Measurements from ENCODE around the gene EIF4E2.

EIF4E2 gene

GRCh38 chr2:232604535-232604934 is 54.0 kb downstream of the EIF4E2 start:
- H3K9ac ChIP-seq (ENCODE audit: low read depth, low read length): no peak overlapping the region
- H3K4me1 ChIP-seq (ENCODE audit: control insufficient read depth, insufficient read depth, low read length): no peaks in the 10 kb centered on the region
- no peaks in the 10 kb centered on the region for H3K27me3 ChIP-seq (ENCODE audit: control insufficient read depth, insufficient read depth, low read length)
- H3K27ac ChIP-seq (ENCODE audit: low read depth, low read length): no peak overlapping the region
- H3K36me3 ChIP-seq (ENCODE audit: control insufficient read depth, insufficient read depth, low read length): no peaks in the 10 kb centered on the region
- H3K9me3 ChIP-seq (ENCODE audit: control insufficient read depth, insufficient read depth, low read length): no peaks in the 10 kb centered on the region
- no peak overlapping the region for H3K4me3 ChIP-seq (ENCODE audit: low read depth, low read length)

GRCh38 chr2:232607011-232607410 is 56.5 kb downstream of the EIF4E2 start:
- Histone ChIP-seq H3K36me3 (ENCODE audit: control insufficient read depth, insufficient read depth, low read length) (no peaks in the 10 kb centered on the region), H3K27ac (ENCODE audit: low read depth, low read length) (no peak overlapping the region), H3K27me3 (ENCODE audit: control insufficient read depth, insufficient read depth, low read length) (no peaks in the 10 kb centered on the region), H3K4me1 (ENCODE audit: control insufficient read depth, insufficient read depth, low read length) (no peaks in the 10 kb centered on the region), H3K4me3 (ENCODE audit: low read depth, low read length) (no peak overlapping the region), H3K9ac (ENCODE audit: low read depth, low read length) (no peak overlapping the region), H3K9me3 (ENCODE audit: control insufficient read depth, insufficient read depth, low read length) (no peaks in the 10 kb centered on the region)

- no peaks in the 10 kb centered on the region for H3K9me3 ChIP-seq (ENCODE audit: control insufficient read depth, insufficient read depth, low read length)
- no peaks in the 10 kb centered on the region for H3K4me1 ChIP-seq (ENCODE audit: control insufficient read depth, insufficient read depth, low read length)
- H3K27me3 ChIP-seq (ENCODE audit: control insufficient read depth, insufficient read depth, low read length): no peaks in the 10 kb centered on the region
- H3K9ac ChIP-seq (ENCODE audit: low read depth, low read length): no peak overlapping the region
- no peak overlapping the region for H3K4me3 ChIP-seq (ENCODE audit: low read depth, low read length)
- H3K36me3 ChIP-seq (ENCODE audit: control insufficient read depth, insufficient read depth, low read length): no peaks in the 10 kb centered on the region
- H3K27ac ChIP-seq (ENCODE audit: low read depth, low read length): no peak overlapping the region
These were observed 59.1 kb downstream of the EIF4E2 start for GRCh38 chr2:232609607-232610006.

- Histone ChIP-seq H3K4me3 (ENCODE audit: low read depth, low read length) (no peak overlapping the region), H3K27me3 (ENCODE audit: control insufficient read depth, insufficient read depth, low read length) (no peaks in the 10 kb centered on the region), H3K4me1 (ENCODE audit: control insufficient read depth, insufficient read depth, low read length) (no peaks in the 10 kb centered on the region), H3K36me3 (ENCODE audit: control insufficient read depth, insufficient read depth, low read length) (no peaks in the 10 kb centered on the region), H3K9me3 (ENCODE audit: control insufficient read depth, insufficient read depth, low read length) (no peaks in the 10 kb centered on the region), H3K9ac (ENCODE audit: low read depth, low read length) (no peak overlapping the region), H3K27ac (ENCODE audit: low read depth, low read length) (no peak overlapping the region)
These were observed 59.6 kb downstream of the EIF4E2 start for GRCh38 chr2:232610081-232610480.

- no peaks in the 10 kb centered on the region for H3K4me1 ChIP-seq (ENCODE audit: control insufficient read depth, insufficient read depth, low read length)
- H3K9ac ChIP-seq (ENCODE audit: low read depth, low read length): no peak overlapping the region
- H3K4me3 ChIP-seq (ENCODE audit: low read depth, low read length): no peak overlapping the region
- no peaks in the 10 kb centered on the region for H3K27me3 ChIP-seq (ENCODE audit: control insufficient read depth, insufficient read depth, low read length)
- H3K36me3 ChIP-seq (ENCODE audit: control insufficient read depth, insufficient read depth, low read length): no peaks in the 10 kb centered on the region
- H3K9me3 ChIP-seq (ENCODE audit: control insufficient read depth, insufficient read depth, low read length): no peaks in the 10 kb centered on the region
- no peak overlapping the region for H3K27ac ChIP-seq (ENCODE audit: low read depth, low read length)
These were observed 60.6 kb downstream of the EIF4E2 start for GRCh38 chr2:232611061-232611460.

- no peak overlapping the region for H3K27ac ChIP-seq (ENCODE audit: low read depth, low read length)
These were observed 61.2 kb downstream of the EIF4E2 start for GRCh38 chr2:232611559-232612218.

GRCh38 chr2:232613538-232614134 is 63.1 kb downstream of the EIF4E2 start:
- Histone ChIP-seq H3K4me1 (ENCODE audit: control insufficient read depth, insufficient read depth, low read length) (no peaks in the 10 kb centered on the region), H3K9me3 (ENCODE audit: control insufficient read depth, insufficient read depth, low read length) (no peaks in the 10 kb centered on the region), H3K36me3 (ENCODE audit: control insufficient read depth, insufficient read depth, low read length) (no peaks in the 10 kb centered on the region), H3K27ac (ENCODE audit: low read depth, low read length) (no peak overlapping the region), H3K27me3 (ENCODE audit: control insufficient read depth, insufficient read depth, low read length) (no peaks in the 10 kb centered on the region), H3K9ac (ENCODE audit: low read depth, low read length) (no peak overlapping the region), H3K4me3 (ENCODE audit: low read depth, low read length) (no peak overlapping the region)

More at GRCh38 chr2:232611559-232612218, 61.2 kb downstream of the EIF4E2 start:
- no peaks in the 10 kb centered on the region for H3K27me3 ChIP-seq (ENCODE audit: control insufficient read depth, insufficient read depth, low read length)
- H3K9me3 ChIP-seq (ENCODE audit: control insufficient read depth, insufficient read depth, low read length): no peaks in the 10 kb centered on the region
- no peaks in the 10 kb centered on the region for H3K4me1 ChIP-seq (ENCODE audit: control insufficient read depth, insufficient read depth, low read length)
- no peaks in the 10 kb centered on the region for H3K36me3 ChIP-seq (ENCODE audit: control insufficient read depth, insufficient read depth, low read length)
- H3K4me3 ChIP-seq (ENCODE audit: low read depth, low read length): no peak overlapping the region
- H3K9ac ChIP-seq (ENCODE audit: low read depth, low read length): no peak overlapping the region

GRCh38 chr2:232615339-232615738 is 64.8 kb downstream of the EIF4E2 start:
- H3K9ac ChIP-seq (ENCODE audit: low read depth, low read length): no peak overlapping the region
- H3K9me3 ChIP-seq (ENCODE audit: control insufficient read depth, insufficient read depth, low read length): no peaks in the 10 kb centered on the region
- no peak overlapping the region for H3K4me3 ChIP-seq (ENCODE audit: low read depth, low read length)
- H3K4me1 ChIP-seq (ENCODE audit: control insufficient read depth, insufficient read depth, low read length): no peaks in the 10 kb centered on the region
- no peaks in the 10 kb centered on the region for H3K27me3 ChIP-seq (ENCODE audit: control insufficient read depth, insufficient read depth, low read length)
- no peaks in the 10 kb centered on the region for H3K36me3 ChIP-seq (ENCODE audit: control insufficient read depth, insufficient read depth, low read length)
- H3K27ac ChIP-seq (ENCODE audit: low read depth, low read length): no peak overlapping the region

Measured in HUES48 (cell line).